K562 (cell line): ENCODE results near the gene WLS.

Experiments used
- CBX5 ChIP-seq: IDR thresholded peaks from 2 replicates; pipeline ENCODE4 v1.6.1; 2014; ENCODE audit warnings: low read depth, borderline replicate concordance
- CHD2 ChIP-seq: IDR thresholded peaks from 2 replicates; pipeline ENCODE4 v1.6.1; 2011; ENCODE audit warnings: low read depth, low read length
- KDM4B ChIP-seq, 2 experiments: fragments of 450-650 bp in 1 of 2; sonication (generic) in 1 of 2; IDR thresholded peaks; 2 replicates each; pipeline ENCODE4 v1.6.1; 2016 to 2017; ENCODE audit warnings: borderline replicate concordance in 2 of 2, antibody characterized with exemption in 1 of 2, low read depth in 1 of 2, mild to moderate bottlenecking in 1 of 2
- RAD51 ChIP-seq: fragments of 450-650 bp; IDR thresholded peaks from 2 replicates; pipeline ENCODE4 v1.7.1; 2016; ENCODE audit warnings: low read depth, mild to moderate bottlenecking, borderline replicate concordance
- TFE3 ChIP-seq: fragments of 450-650 bp; formaldehyde crosslinking; IDR thresholded peaks from 2 replicates; pipeline ENCODE4 v1.4.0; 2020; ENCODE audit warnings: mild to moderate bottlenecking, mixed read lengths

DNA sequence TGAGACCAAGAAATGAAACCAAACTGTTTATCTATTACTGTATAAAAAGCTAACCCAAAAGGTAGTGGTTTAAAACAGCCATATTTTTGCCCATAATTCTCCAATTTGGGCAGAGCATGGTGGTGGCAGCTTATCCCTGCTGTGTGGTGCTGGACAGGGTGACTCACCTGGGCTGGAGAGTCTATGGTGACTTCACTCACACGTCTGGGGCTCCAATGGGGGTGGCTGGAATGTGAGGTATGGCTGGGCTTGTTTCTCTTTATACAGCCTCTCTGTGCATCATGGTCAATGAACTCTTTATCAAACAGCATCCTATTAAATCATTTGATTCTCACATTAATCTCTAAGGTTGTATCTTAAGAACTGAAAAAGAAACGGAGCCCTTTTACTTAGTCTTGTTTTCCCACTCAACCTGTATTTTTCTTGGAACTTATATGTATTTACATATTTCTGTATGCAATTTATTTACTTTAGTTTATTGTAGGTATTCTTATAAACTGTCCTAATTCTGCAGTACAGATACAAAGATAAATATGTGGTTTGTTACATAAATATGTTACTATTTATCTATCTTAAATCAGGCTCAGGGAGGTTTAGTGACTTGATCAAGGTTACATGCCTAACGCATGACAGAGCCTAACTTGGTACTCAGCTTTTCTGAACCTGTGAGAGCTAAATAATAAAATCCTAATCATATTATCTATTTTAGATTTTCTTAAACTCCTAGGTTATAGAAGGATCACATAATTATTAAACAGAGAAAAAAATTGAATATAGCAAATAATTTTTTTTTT is 37.5 kb upstream of the WLS start:
- TF ChIP-seq CBX5 (no peak), TFE3 (CRISPR knock-in tag) (no peak), KDM4B (IDR thresholded peaks at IDR 0.05; ENCODE audit: borderline replicate concordance in 2 of 2, low read depth in 1 of 2) (no peak), RAD51 (no peak), CHD2 (no peak)
